Left ventricle myocardium inferior (tissue), 1 donor: ENCODE data around the gene BAZ1B. TPM values are rescaled to one million over a fixed set of nuclear protein-coding genes. Genes with fewer than 3 reads are reported as not detected.
"Not testable (repeated sequence)": the region's sequence is repeated elsewhere in the genome, so short reads cannot be mapped to it uniquely, and the experiment has no call there.

Source experiments
- DNase-seq: peaks from one replicate; pipeline ENCODE4 v3.0.0-alpha.2; 2020
- H3K27ac ChIP-seq: fragments of 200-600 bp; replicated peaks from 2 replicates; pipeline ENCODE4 v1.8.0; 2021
- H3K27me3 ChIP-seq: fragments of 200-600 bp; 2 replicates; pipeline ENCODE4 v1.8.0; 2021; ENCODE audit warnings: low read depth
- H3K36me3 ChIP-seq: fragments of 200-600 bp; 2 replicates; pipeline ENCODE4 v1.8.0; 2021
- H3K4me1 ChIP-seq: fragments of 200-600 bp; 2 replicates; pipeline ENCODE4 v1.8.0; 2021
- H3K4me3 ChIP-seq: fragments of 200-600 bp; 2 replicates; pipeline ENCODE4 v1.8.0; 2021; ENCODE audit warnings: mild to moderate bottlenecking, moderate library complexity
- H3K9me3 ChIP-seq: fragments of 200-600 bp; replicated peaks from 2 replicates; pipeline ENCODE4 v1.8.0; 2021
- CTCF ChIP-seq: fragments of 200-600 bp; IDR thresholded peaks from 2 replicates; pipeline ENCODE4 v1.8.0; 2021; ENCODE audit warnings: antibody characterized with exemption, mild to moderate bottlenecking, borderline replicate concordance
- intact Hi-C: fragments of 100-400 bp; cut with micrococcal nuclease; formaldehyde crosslinking; loops from one replicate; pipeline ENCODE4 v1.11.0; 2022
- total RNA-seq: library from RNA; stranded (reverse); fragmentation: NEBNext Ultra II Directional; extraction: Animal tissue kit (Norgen Biotek cat#: 25700); gene quantifications from one replicate; pipeline ENCODE4 v1.2.1, GENCODE V29; 2021
- donor health status: DM: no; HTN: yes; CAD: no; lungs with severe emphysema.

Gene BAZ1B
- total RNA-seq, 1 donor from 2014 or later = 38.9 TPM

- DNase-seq = no peak
- intact Hi-C loops = no loop called here
These were observed 15.0 kb upstream of the BAZ1B start for GRCh38 chr7:73537051-73537450.

GRCh38 chr7:73536479-73536878 is 14.4 kb upstream of the BAZ1B start:
- DNase-seq = no peak
- Histone ChIP-seq H3K4me3 (no peak overlapping the region), H3K9me3 (no peaks in the 10 kb centered on the region), H3K27me3 (no peaks in the 10 kb centered on the region), H3K4me1 (no peaks in the 10 kb centered on the region), H3K36me3 (peaks cover 73% of the 10 kb centered on the region), H3K27ac (no peak overlapping the region)
- TF ChIP-seq CTCF = no peak
- intact Hi-C loops = no loop called here

More at GRCh38 chr7:73537051-73537450, 15.0 kb upstream of the BAZ1B start:
- TF ChIP-seq CTCF = no peak
- Histone ChIP-seq H3K4me3 (no peak overlapping the region), H3K27ac (no peak overlapping the region), H3K9me3 (no peaks in the 10 kb centered on the region), H3K4me1 (no peaks in the 10 kb centered on the region), H3K36me3 (peaks cover 79% of the 10 kb centered on the region), H3K27me3 (no peaks in the 10 kb centered on the region)

- H3K9me3 ChIP-seq, H3K4me3 ChIP-seq, DNase-seq, H3K27me3 ChIP-seq, H3K4me1 ChIP-seq, H3K27ac ChIP-seq, intact Hi-C loops: not testable (repeated sequence)
- H3K36me3 ChIP-seq = peaks cover 68% of the 10 kb centered on the region
These were observed 13.8 kb upstream of the BAZ1B start for GRCh38 chr7:73535918-73536317.

- no peaks in the 10 kb centered on the region for H3K4me1 ChIP-seq
- H3K36me3 ChIP-seq = peaks cover 46% of the 10 kb centered on the region
- no peak for DNase-seq
- intact Hi-C loops = no loop called here
- no peak overlapping the region for H3K4me3 ChIP-seq
- no peaks in the 10 kb centered on the region for H3K27me3 ChIP-seq
- H3K9me3 ChIP-seq = no peaks in the 10 kb centered on the region
- TF ChIP-seq CTCF = no peak
- H3K27ac ChIP-seq = no peak overlapping the region
These were observed 11.6 kb upstream of the BAZ1B start for GRCh38 chr7:73533742-73534141.

- Histone ChIP-seq H3K4me1 (no peaks in the 10 kb centered on the region), H3K4me3 (no peak overlapping the region), H3K36me3 (peaks cover 31% of the 10 kb centered on the region), H3K27ac (no peak overlapping the region), H3K27me3 (no peaks in the 10 kb centered on the region), H3K9me3 (no peaks in the 10 kb centered on the region)
- no peak for TF ChIP-seq CTCF
- intact Hi-C loops = no loop called here
- DNase-seq = no peak
These were observed 10.1 kb upstream of the BAZ1B start for GRCh38 chr7:73532224-73532623.

- no peak overlapping the region for H3K4me3 ChIP-seq
- no peaks in the 10 kb centered on the region for H3K9me3 ChIP-seq
- no peaks in the 10 kb centered on the region for H3K27me3 ChIP-seq
- H3K27ac ChIP-seq = no peak overlapping the region
- no peaks in the 10 kb centered on the region for H3K4me1 ChIP-seq
- intact Hi-C loops = no loop called here
- peaks cover 16% of the 10 kb centered on the region for H3K36me3 ChIP-seq
- no peak for TF ChIP-seq CTCF
- DNase-seq = no peak
These were observed 8.7 kb upstream of the BAZ1B start for GRCh38 chr7:73530800-73531199.
